RWPE2 (cell line): Measurements from ENCODE around the gene LDLRAD3.

Source experiments
- ATAC-seq: fragments of 200-7000 bp; cut with Tn5 transposase; 3 replicates; pipeline ENCODE4 v1.9.1; 2021; ENCODE audit warnings: low read depth
- DNase-seq: peaks from one replicate; pipeline ENCODE4 v3.0.0-alpha.2; 2020; ENCODE audit warnings: low spot score
- H3K27ac ChIP-seq: fragments of 450-650 bp; 2 replicates; pipeline ENCODE4 v1.5.1; 2017; ENCODE audit warnings: mild to moderate bottlenecking; ENCODE audit not compliant: poor library complexity, severe bottlenecking
- H3K27me3 ChIP-seq: fragments of 250-450 bp; sonication (Bioruptor Pico); 2 replicates; pipeline ENCODE4 v1.5.1; 2021; ENCODE audit warnings: mild to moderate bottlenecking, moderate library complexity; ENCODE audit not compliant: insufficient read depth, poor library complexity, severe bottlenecking
- H3K36me3 ChIP-seq: fragments of 250-450 bp; sonication (Bioruptor Pico); 2 replicates; pipeline ENCODE4 v1.5.1; 2020; ENCODE audit warnings: low read depth, mild to moderate bottlenecking, moderate library complexity
- H3K4me1 ChIP-seq: fragments of 250-450 bp; sonication (Bioruptor Pico); 2 replicates; pipeline ENCODE4 v1.5.1; 2021; ENCODE audit warnings: mild to moderate bottlenecking, moderate library complexity; ENCODE audit not compliant: insufficient read depth, poor library complexity, severe bottlenecking
- H3K4me3 ChIP-seq: fragments of 250-450 bp; sonication (Bioruptor Pico); 2 replicates; pipeline ENCODE4 v1.5.1; 2021; ENCODE audit warnings: mild to moderate bottlenecking, moderate library complexity; ENCODE audit not compliant: severe bottlenecking
- H3K9me3 ChIP-seq: fragments of 250-450 bp; sonication (Bioruptor Pico); 2 replicates; pipeline ENCODE4 v1.5.1; 2021; ENCODE audit warnings: mild to moderate bottlenecking, moderate library complexity; ENCODE audit not compliant: severe bottlenecking
- TF ChIP-seq, protein P1 (sequence below): fragments of 450-650 bp; IDR thresholded peaks from one replicate; pipeline ENCODE4 v1.5.1; 2017; ENCODE audit warnings: mild to moderate bottlenecking, moderate library complexity; ENCODE audit not compliant: poor library complexity, severe bottlenecking

The LDLRAD3 gene

DNA sequence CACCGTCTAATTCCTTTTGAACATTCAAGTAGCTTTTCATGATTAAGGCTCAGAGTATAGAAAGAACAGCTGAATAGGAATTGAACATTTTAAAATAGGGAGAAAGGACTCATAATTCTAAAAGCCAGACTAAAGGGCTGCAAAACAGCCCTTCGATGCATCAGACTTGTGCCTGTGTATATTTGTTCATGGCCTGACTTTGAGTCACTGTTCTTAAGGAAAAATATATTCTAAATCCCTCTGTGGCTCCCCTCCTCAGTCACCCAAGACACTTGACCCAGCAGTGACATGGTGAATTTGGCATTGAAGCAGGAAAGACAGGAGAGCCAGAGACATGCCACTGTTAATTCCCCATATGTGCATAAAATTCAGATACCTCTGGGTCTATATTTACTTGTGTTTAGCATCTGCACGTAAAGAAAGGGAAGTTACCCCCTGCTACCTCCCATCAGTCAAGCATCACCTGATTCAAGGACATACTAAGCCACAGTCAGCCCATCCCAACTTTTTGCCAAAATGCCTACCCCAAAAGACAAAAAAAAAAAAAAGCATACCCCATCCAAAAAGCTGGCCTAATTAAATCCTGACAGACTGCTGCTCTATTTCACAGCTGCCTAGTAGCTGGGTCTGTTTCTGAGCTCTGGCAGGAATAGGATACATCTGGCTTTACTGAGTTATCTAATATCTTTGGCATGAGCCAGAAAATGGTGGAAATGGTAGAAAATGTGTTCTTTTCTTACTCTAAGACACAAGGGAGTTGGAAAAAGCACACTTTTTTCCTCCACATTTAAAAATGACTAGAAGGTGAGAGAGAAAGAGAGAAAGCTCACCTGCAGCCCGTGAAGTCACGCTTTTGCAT lies 251.9 kb downstream of the LDLRAD3 start:
- ATAC-seq (no peak), DNase-seq (no peak)
- TF ChIP-seq, protein P1, sequence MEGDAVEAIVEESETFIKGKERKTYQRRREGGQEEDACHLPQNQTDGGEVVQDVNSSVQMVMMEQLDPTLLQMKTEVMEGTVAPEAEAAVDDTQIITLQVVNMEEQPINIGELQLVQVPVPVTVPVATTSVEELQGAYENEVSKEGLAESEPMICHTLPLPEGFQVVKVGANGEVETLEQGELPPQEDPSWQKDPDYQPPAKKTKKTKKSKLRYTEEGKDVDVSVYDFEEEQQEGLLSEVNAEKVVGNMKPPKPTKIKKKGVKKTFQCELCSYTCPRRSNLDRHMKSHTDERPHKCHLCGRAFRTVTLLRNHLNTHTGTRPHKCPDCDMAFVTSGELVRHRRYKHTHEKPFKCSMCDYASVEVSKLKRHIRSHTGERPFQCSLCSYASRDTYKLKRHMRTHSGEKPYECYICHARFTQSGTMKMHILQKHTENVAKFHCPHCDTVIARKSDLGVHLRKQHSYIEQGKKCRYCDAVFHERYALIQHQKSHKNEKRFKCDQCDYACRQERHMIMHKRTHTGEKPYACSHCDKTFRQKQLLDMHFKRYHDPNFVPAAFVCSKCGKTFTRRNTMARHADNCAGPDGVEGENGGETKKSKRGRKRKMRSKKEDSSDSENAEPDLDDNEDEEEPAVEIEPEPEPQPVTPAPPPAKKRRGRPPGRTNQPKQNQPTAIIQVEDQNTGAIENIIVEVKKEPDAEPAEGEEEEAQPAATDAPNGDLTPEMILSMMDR: no peak
- Histone ChIP-seq H3K4me3 (no peak overlapping the region), H3K27ac (no peak overlapping the region), H3K27me3 (no peaks in the 10 kb centered on the region), H3K36me3 (peaks cover 7% of the 10 kb centered on the region; the same call in 1 of the 2 replicates), H3K9me3 (no peaks in the 10 kb centered on the region), H3K4me1 (no peaks in the 10 kb centered on the region)

DNA sequence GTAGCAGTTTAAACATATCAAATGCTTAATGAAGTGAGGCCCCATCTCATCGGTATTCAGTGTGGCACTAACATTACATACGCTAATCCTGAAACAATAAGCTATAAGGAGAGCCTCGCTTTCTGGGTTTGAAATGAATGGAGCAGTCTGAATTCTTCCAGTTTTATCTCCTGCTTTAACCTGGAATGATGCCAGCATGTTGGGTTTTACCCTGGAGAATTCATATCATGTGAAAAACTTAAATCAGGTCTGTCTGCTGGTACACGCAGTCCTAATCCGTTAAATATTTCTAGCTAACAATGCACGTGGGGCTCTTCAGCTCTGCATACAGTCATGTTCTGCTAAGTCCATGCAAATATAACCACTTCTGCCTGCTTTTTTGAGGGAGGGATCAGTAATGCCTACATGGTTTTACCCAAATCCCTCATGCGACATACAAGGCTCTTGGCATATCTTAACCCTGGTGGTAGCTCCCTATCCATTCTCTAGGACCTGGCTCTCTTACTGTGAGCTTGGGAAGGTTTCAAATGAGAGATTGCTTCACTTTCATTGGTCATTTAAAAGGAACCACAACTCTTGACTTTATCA lies 252.6 kb downstream of the LDLRAD3 start:
- no peak for DNase-seq
- no peak for ATAC-seq

DNA sequence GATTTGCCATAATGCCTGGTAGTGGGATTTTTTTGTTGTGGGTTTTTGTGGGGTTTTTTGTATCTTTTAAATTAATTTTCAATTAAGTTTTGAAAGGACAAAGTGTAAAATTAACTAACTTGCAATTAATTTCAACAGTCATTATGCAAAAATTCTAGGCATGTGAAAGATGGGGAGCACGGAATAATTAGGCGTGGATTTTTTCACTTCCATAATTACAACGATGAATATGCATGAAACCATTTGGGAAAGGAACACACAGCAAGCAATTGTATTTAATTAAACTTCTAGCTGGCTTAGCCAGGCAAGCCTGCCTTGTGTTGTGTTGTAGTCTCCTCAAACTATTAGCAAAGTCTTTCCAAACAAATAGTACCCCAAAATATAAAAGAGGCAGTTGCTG lies 257.5 kb downstream of the LDLRAD3 start:
- H3K4me3 ChIP-seq: no peak overlapping the region
- no peaks in the 10 kb centered on the region for H3K4me1 ChIP-seq
- no peaks in the 10 kb centered on the region for H3K9me3 ChIP-seq
- peaks cover 7% of the 10 kb centered on the region; the same call in 1 of the 2 replicates for H3K36me3 ChIP-seq
- ATAC-seq (no peak), DNase-seq (no peak)
- TF ChIP-seq, protein P1: no peak
- no peaks in the 10 kb centered on the region for H3K27me3 ChIP-seq
- H3K27ac ChIP-seq: no peak overlapping the region

More for the DNA sequence above, 252.6 kb downstream of the LDLRAD3 start:
- TF ChIP-seq, protein P1: no peak
- Histone ChIP-seq H3K9me3 (no peaks in the 10 kb centered on the region), H3K27me3 (no peaks in the 10 kb centered on the region), H3K4me1 (no peaks in the 10 kb centered on the region), H3K27ac (no peak overlapping the region), H3K4me3 (no peak overlapping the region), H3K36me3 (peaks cover 7% of the 10 kb centered on the region; the same call in 1 of the 2 replicates)

DNA sequence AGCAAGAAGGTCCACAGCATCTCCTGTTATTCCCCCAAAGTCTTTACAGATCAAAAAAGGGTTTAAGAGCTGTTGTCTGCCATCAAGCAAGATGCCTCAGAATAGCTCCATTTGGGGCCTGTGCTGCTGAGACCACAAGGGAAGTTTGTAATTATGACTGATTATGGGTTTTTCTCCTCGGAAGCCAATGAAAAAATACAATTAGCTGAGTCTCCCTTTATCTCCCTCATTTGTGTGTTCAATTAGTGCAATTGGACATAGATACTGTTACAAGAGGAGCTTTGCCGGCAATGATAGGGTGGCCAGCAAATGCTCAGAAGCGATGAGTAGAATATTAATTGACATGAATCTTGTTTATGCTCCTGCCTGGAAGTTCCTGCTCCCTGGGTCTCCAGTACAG lies 261.7 kb downstream of the LDLRAD3 start:
- Histone ChIP-seq H3K4me1 (peaks cover 9% of the 10 kb centered on the region), H3K27ac (no peak overlapping the region), H3K4me3 (no peak overlapping the region), H3K36me3 (no peaks in the 10 kb centered on the region), H3K9me3 (no peaks in the 10 kb centered on the region), H3K27me3 (no peaks in the 10 kb centered on the region)
- no peak for ATAC-seq
- TF ChIP-seq, protein P1: no peak
- DNase-seq: no peak
